ENCODE measurements around the gene NRXN3.

DNA sequence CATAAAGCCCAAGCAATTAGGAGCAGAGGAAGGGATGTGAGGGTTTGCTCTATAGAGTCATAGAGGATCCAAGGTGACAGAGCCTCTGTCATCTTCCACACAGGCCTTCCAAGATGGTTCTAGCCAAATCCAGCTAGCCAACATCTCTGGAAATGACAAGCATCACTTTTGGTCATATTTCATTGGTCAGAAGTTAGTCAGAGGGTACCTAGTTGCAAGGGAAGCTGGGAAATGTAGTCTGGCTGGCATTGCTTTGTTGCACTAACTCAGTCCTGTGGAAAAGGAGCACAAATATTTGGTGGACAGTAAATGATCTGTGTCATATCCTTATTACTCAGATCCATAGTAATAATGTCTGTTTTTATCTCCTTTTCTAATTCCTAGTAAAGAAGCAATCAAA is 715.7 kb downstream of the NRXN3 start:
- no peak for TF ChIP-seq EZH2phosphoT487 (IDR thresholded peaks at IDR 0.05; ENCODE audit: insufficient read depth, low read depth)
- TF ChIP-seq EZH2 (IDR thresholded peaks at IDR 0.05; ENCODE audit: insufficient read depth, poor library complexity, severe bottlenecking): no peak
